GM19452 (cell line): ENCODE measurements around the gene OR6J1.
"Not testable (repeated sequence)": the region's sequence is repeated elsewhere in the genome, so short reads cannot be mapped to it uniquely, and the experiment has no call there.

ENCODE experiments used
- ATAC-seq: cut with Tn5 transposase; IDR thresholded peaks from one replicate; pipeline ENCODE4 v1.9.1; 2021; ENCODE audit not compliant: unreplicated experiment

OR6J1 gene

GRCh38 chr14:22651586-22651985 is 7.4 kb upstream of the OR6J1 start:
- no peak for ATAC-seq

- no peak for ATAC-seq
Observed at GRCh38 chr14:22650960-22651521, 6.9 kb upstream of the OR6J1 start.

- no peak for ATAC-seq
Observed at GRCh38 chr14:22650046-22650739, 6.0 kb upstream of the OR6J1 start.

GRCh38 chr14:22648506-22648905 is 4.4 kb upstream of the OR6J1 start:
- no peak for ATAC-seq

GRCh38 chr14:22646570-22647254 is 2.6 kb upstream of the OR6J1 start:
- ATAC-seq = no peak

GRCh38 chr14:22641846-22642245 is 2.3 kb downstream of the OR6J1 start:
- no peak for ATAC-seq

GRCh38 chr14:22640192-22640591 is 4.0 kb downstream of the OR6J1 start:
- no peak for ATAC-seq

GRCh38 chr14:22635980-22636379 is 8.2 kb downstream of the OR6J1 start:
- ATAC-seq = not testable (repeated sequence)

GRCh38 chr14:22634233-22634900 is 9.8 kb downstream of the OR6J1 start:
- ATAC-seq = no peak

- ATAC-seq = no peak
Observed at GRCh38 chr14:22630486-22630885, 13.7 kb downstream of the OR6J1 start.

- ATAC-seq = no peak
Observed at GRCh38 chr14:22630066-22630465, 14.1 kb downstream of the OR6J1 start.

GRCh38 chr14:22629361-22629760 is 14.8 kb downstream of the OR6J1 start:
- ATAC-seq = no peak

GRCh38 chr14:22627506-22628263 is 16.5 kb downstream of the OR6J1 start:
- ATAC-seq = no peak

- no peak for ATAC-seq
Observed at GRCh38 chr14:22626590-22626989, 17.6 kb downstream of the OR6J1 start.

- no peak for ATAC-seq
Observed at GRCh38 chr14:22623047-22623446, 21.1 kb downstream of the OR6J1 start.

- ATAC-seq = no peak
Observed at GRCh38 chr14:22622255-22622654, 21.9 kb downstream of the OR6J1 start.

GRCh38 chr14:22615765-22616164 is 28.4 kb downstream of the OR6J1 start:
- not testable (repeated sequence) for ATAC-seq

GRCh38 chr14:22614240-22614799 is 29.8 kb downstream of the OR6J1 start:
- ATAC-seq = no peak

- ATAC-seq = no peak
Observed at GRCh38 chr14:22613736-22614239, 30.4 kb downstream of the OR6J1 start.

- ATAC-seq = no peak
Observed at GRCh38 chr14:22613106-22613695, 31.0 kb downstream of the OR6J1 start.
